Peyer's patch (tissue), 4 donors: ENCODE data around the gene RBM6. TPM values are rescaled to one million over a fixed set of nuclear protein-coding genes. Genes with fewer than 3 reads are reported as not detected.
A peak's percentile ranks its signal among the peaks of the same experiment; 100 is the strongest.

Experiments
- DNase-seq, 3 donors: peaks; one replicate each; pipeline ENCODE4 v3.0.0-alpha.2; 2017 to 2019
- H3K27ac ChIP-seq, 4 donors: fragments of 200-600 bp; sonication (generic); one replicate each; pipeline ENCODE4 v1.5.1; 2016 to 2019
- H3K27me3 ChIP-seq, 2 donors: fragments of 200-600 bp; sonication (generic); one replicate each; pipeline ENCODE4 v1.5.1; 2019
- H3K36me3 ChIP-seq, 3 donors: fragments of 200-600 bp; sonication (generic); one replicate each; pipeline ENCODE4 v1.5.1; 2016 to 2019
- H3K4me1 ChIP-seq, 4 donors: fragments of 200-600 bp; sonication (generic); one replicate each; pipeline ENCODE4 v1.5.1; 2016 to 2019
- H3K4me3 ChIP-seq, 4 donors: fragments of 200-600 bp; sonication (generic); 1 replicate in 3 of 4; 2 replicates in 1 of 4; pipeline ENCODE4 v1.5.1; 2016 to 2019; ENCODE audit warnings: mild to moderate bottlenecking in 1 of 4
- H3K9me3 ChIP-seq, 4 donors: fragments of 200-600 bp; sonication (generic); one replicate each; pipeline ENCODE4 v1.5.1; 2016 to 2019; ENCODE audit warnings: mild to moderate bottlenecking in 1 of 4
- CTCF ChIP-seq, 6 experiments: fragments of 450-650 bp in 4 of 6; fragments of 200-600 bp in 2 of 6; sonication (generic) in 1 of 6; IDR thresholded peaks; one replicate each; pipeline ENCODE4 v1.5.1; 2017 to 2019; ENCODE audit warnings: antibody characterized with exemption in 6 of 6, mild to moderate bottlenecking in 3 of 6, moderate library complexity in 1 of 6
- POLR2A ChIP-seq, 2 donors: fragments of 450-650 bp; IDR thresholded peaks; one replicate each; pipeline ENCODE4 v1.5.1; 2017; ENCODE audit warnings: antibody characterized with exemption in 2 of 2, mild to moderate bottlenecking in 2 of 2, moderate library complexity in 2 of 2
- total RNA-seq, 4 donors: library from RNA; depleted of rRNA; stranded (reverse); fragments of >200 nt; gene quantifications; one replicate each; pipeline ENCODE4 v1.1.0, GENCODE V29; 2016

Gene RBM6
- total RNA-seq, 4 donors from 2014 or later = 111 to 858 (median 241) TPM

GRCh38 chr3:50121072-50122032, 181.4 kb downstream of the RBM6 start:
- Histone ChIP-seq H3K4me3 (no peak overlapping the region), H3K27ac (no peak overlapping the region), H3K27me3 (no peaks in the 10 kb centered on the region), H3K4me1 (peaks cover 0 to 36% (median 4%) of the 10 kb centered on the region in 4 donors), H3K36me3 (peaks cover 0 to 48% (median 0%) of the 10 kb centered on the region in 3 donors), H3K9me3 (no peaks in the 10 kb centered on the region)
- no peak for TF ChIP-seq POLR2A (IDR thresholded peaks at IDR 0.05)
- peak; percentile 69 to 91 (median 88) for TF ChIP-seq CTCF (IDR thresholded peaks at IDR 0.05)
- peak; percentile 49 to 87 (median 85) for DNase-seq

GRCh38 chr3:50122071-50122470, 182.1 kb downstream of the RBM6 start:
- Histone ChIP-seq H3K4me1 (peaks cover 0 to 43% (median 5%) of the 10 kb centered on the region in 4 donors), H3K4me3 (no peak overlapping the region), H3K9me3 (no peaks in the 10 kb centered on the region), H3K27ac (no peak overlapping the region), H3K27me3 (no peaks in the 10 kb centered on the region), H3K36me3 (peaks cover 0 to 41% (median 0%) of the 10 kb centered on the region in 3 donors)
- no peak for DNase-seq
- TF ChIP-seq POLR2A (IDR thresholded peaks at IDR 0.05) (no peak), CTCF (IDR thresholded peaks at IDR 0.05) (peak in 2 of 6 experiments; percentile 11 to 28)

GRCh38 chr3:50122661-50123391, 182.9 kb downstream of the RBM6 start:
- Histone ChIP-seq H3K9me3 (no peaks in the 10 kb centered on the region), H3K4me3 (no peak overlapping the region), H3K27ac (no peak overlapping the region), H3K36me3 (peaks cover 0 to 33% (median 0%) of the 10 kb centered on the region in 3 donors), H3K27me3 (no peaks in the 10 kb centered on the region), H3K4me1 (peaks cover 0 to 48% (median 6%) of the 10 kb centered on the region in 4 donors)
- no peak for TF ChIP-seq POLR2A (IDR thresholded peaks at IDR 0.05)
- TF ChIP-seq CTCF (IDR thresholded peaks at IDR 0.05) = no peak
- peak in 1 of 3 donors; percentile 52 for DNase-seq

- peak in 1 of 3 donors; percentile 50 for DNase-seq
These were observed 183.6 kb downstream of the RBM6 start for GRCh38 chr3:50123394-50124051.

More at GRCh38 chr3:50123394-50124051, 183.6 kb downstream of the RBM6 start:
- peaks cover 0 to 48% (median 6%) of the 10 kb centered on the region in 4 donors for H3K4me1 ChIP-seq
- no peaks in the 10 kb centered on the region for H3K9me3 ChIP-seq
- H3K27me3 ChIP-seq = no peaks in the 10 kb centered on the region
- H3K4me3 ChIP-seq = no peak overlapping the region
- peaks cover 0 to 26% (median 0%) of the 10 kb centered on the region in 3 donors for H3K36me3 ChIP-seq
- TF ChIP-seq CTCF (IDR thresholded peaks at IDR 0.05) (no peak), POLR2A (IDR thresholded peaks at IDR 0.05) (no peak)
- no peak overlapping the region for H3K27ac ChIP-seq
